ENCODE measurements around the gene C9orf152.

- TF ChIP-seq EZH2 (IDR thresholded peaks at IDR 0.05; ENCODE audit: borderline replicate concordance, control insufficient read depth, low read depth, low read length) (no peak), ELK1 (IDR thresholded peaks at IDR 0.05; ENCODE audit: low read depth, low read length) (no peak), MXI1 (IDR thresholded peaks at IDR 0.05; ENCODE audit: low read depth, low read length) (no peak), CTCF (IDR thresholded peaks at IDR 0.05 in 2 of 3, conservative IDR thresholded peaks at IDR 0.05 in 1 of 3; ENCODE audit: control insufficient read depth in 2 of 3, extremely low read depth in 1 of 3, insufficient read depth in 1 of 3, low read depth in 3 of 3, low read length in 3 of 3) (no peak), IRF3 (IDR thresholded peaks at IDR 0.05) (no peak), BCL11A (IDR thresholded peaks at IDR 0.05; ENCODE audit: low read depth, low read length) (no peak), USF1 (IDR thresholded peaks at IDR 0.05; ENCODE audit: borderline replicate concordance, extremely low read length, insufficient read depth, low read depth, low read length) (no peak), POLR2A (IDR thresholded peaks at IDR 0.05; ENCODE audit: low read depth, low read length) (no peak), RCOR1 (conservative IDR thresholded peaks at IDR 0.05; ENCODE audit: low read depth, low read length) (no peak), SP1 (IDR thresholded peaks at IDR 0.05; ENCODE audit: low read depth, low read length) (no peak), SMC3 (IDR thresholded peaks at IDR 0.05; ENCODE audit: borderline replicate concordance, low read length) (no peak), BRCA1 (IDR thresholded peaks at IDR 0.05; ENCODE audit: low read depth, low read length) (no peak), NFYB (IDR thresholded peaks at IDR 0.05; ENCODE audit: insufficient read depth, low read depth, low read length) (no peak), TARDBP (IDR thresholded peaks at IDR 0.05; ENCODE audit: borderline replicate concordance) (no peak)
Measured at GRCh38 chr9:110214090-110214489, 6.1 kb upstream of the C9orf152 start.

Measured in GM12878 (cell line).